ENCODE data around the gene ADA. TPM values are rescaled to one million over a fixed set of nuclear protein-coding genes. Genes with fewer than 3 reads are reported as not detected.

ADA gene
- total and polyA plus RNA-seq, 2 of the 13 experiments (the other 11 are each of a cell fraction or from before 2014, with no cell fraction given) = 2.5 to 11.3 TPM

DNA sequence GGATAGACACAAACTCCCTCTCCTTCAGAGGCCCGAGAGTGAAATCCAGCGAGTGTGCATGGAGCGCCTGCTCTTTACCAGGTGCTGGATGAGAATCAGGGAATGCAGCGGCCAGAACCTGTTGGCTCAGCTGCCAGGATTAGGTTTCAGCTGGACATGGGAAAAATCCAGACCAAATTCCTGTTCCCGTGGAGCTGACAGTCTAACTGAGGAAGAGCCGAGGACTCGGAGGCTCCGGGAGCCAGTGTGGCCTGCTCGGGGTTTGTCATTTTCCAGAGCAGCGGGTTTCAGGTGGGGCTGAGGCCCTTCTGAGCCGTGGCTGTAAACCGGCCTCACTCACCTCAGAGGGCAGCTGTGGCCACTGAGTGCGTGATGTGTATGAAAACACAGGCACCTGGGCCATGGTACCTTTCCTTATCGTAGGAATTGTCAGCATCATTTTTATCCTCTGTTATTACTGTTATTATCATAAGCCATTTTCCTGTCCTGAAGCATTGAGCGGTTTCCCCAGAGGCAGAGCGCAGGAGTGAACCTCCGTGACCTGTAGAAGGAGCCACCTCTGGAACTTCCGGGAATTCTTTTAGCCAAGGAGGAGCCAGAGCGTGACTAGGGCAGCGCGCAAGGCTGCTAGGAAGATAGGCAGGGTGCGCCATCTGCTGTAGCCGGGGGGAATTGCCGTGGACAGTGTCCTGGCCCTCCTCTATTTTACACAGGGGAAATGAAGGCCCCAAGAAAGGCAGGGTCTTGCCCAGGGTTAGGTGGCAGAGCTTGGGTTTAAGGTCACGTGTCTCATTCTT, 41.8 kb downstream of the ADA start (continued):
- peak; percentile 61; the same call in 1 of the 2 replicates for TF ChIP-seq REPIN1 (CRISPR knock-in tag; IDR thresholded peaks at IDR 0.05; ENCODE audit: borderline replicate concordance, low read depth)
- TF ChIP-seq, protein P1, sequence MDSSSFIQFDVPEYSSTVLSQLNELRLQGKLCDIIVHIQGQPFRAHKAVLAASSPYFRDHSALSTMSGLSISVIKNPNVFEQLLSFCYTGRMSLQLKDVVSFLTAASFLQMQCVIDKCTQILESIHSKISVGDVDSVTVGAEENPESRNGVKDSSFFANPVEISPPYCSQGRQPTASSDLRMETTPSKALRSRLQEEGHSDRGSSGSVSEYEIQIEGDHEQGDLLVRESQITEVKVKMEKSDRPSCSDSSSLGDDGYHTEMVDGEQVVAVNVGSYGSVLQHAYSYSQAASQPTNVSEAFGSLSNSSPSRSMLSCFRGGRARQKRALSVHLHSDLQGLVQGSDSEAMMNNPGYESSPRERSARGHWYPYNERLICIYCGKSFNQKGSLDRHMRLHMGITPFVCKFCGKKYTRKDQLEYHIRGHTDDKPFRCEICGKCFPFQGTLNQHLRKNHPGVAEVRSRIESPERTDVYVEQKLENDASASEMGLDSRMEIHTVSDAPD (CRISPR knock-in tag; IDR thresholded peaks at IDR 0.05) = no peak
- no peak for TF ChIP-seq NR1H2 (CRISPR knock-in tag; IDR thresholded peaks at IDR 0.05; ENCODE audit: borderline replicate concordance, low read depth)
- TF ChIP-seq, protein P2, sequence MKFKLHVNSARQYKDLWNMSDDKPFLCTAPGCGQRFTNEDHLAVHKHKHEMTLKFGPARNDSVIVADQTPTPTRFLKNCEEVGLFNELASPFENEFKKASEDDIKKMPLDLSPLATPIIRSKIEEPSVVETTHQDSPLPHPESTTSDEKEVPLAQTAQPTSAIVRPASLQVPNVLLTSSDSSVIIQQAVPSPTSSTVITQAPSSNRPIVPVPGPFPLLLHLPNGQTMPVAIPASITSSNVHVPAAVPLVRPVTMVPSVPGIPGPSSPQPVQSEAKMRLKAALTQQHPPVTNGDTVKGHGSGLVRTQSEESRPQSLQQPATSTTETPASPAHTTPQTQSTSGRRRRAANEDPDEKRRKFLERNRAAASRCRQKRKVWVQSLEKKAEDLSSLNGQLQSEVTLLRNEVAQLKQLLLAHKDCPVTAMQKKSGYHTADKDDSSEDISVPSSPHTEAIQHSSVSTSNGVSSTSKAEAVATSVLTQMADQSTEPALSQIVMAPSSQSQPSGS (CRISPR knock-in tag; IDR thresholded peaks at IDR 0.05) = peak; percentile 60; the same call in 1 of the 2 replicates
- no peak for TF ChIP-seq MLLT10 (CRISPR knock-in tag; IDR thresholded peaks at IDR 0.05)
- no peak; the same call in 1 of the 2 replicates for TF ChIP-seq ZBED4 (CRISPR knock-in tag; IDR thresholded peaks at IDR 0.05; ENCODE audit: borderline replicate concordance)
- no peak for TF ChIP-seq XBP1 (CRISPR knock-in tag; IDR thresholded peaks at IDR 0.05)
- TF ChIP-seq KDM4B (CRISPR knock-in tag; IDR thresholded peaks at IDR 0.05) = peak; percentile 94
- peak; percentile 19; the same call in 1 of the 2 replicates for TF ChIP-seq PRDM10 (CRISPR knock-in tag; IDR thresholded peaks at IDR 0.05; ENCODE audit: low read depth)
- TF ChIP-seq ZNF605 (CRISPR knock-in tag; IDR thresholded peaks at IDR 0.05) = peak; percentile 74; the same call in 1 of the 2 replicates
- no peak for TF ChIP-seq ZNF652 (CRISPR knock-in tag; IDR thresholded peaks at IDR 0.05; ENCODE audit: borderline replicate concordance, low read depth)
- no peak for TF ChIP-seq ZNF562 (CRISPR knock-in tag; IDR thresholded peaks at IDR 0.05; ENCODE audit: borderline replicate concordance)
- TF ChIP-seq TBL1XR1 (IDR thresholded peaks at IDR 0.05; ENCODE audit: borderline replicate concordance, low read length, partially characterized antibody) = peak; percentile 23
- TF ChIP-seq, protein P3, sequence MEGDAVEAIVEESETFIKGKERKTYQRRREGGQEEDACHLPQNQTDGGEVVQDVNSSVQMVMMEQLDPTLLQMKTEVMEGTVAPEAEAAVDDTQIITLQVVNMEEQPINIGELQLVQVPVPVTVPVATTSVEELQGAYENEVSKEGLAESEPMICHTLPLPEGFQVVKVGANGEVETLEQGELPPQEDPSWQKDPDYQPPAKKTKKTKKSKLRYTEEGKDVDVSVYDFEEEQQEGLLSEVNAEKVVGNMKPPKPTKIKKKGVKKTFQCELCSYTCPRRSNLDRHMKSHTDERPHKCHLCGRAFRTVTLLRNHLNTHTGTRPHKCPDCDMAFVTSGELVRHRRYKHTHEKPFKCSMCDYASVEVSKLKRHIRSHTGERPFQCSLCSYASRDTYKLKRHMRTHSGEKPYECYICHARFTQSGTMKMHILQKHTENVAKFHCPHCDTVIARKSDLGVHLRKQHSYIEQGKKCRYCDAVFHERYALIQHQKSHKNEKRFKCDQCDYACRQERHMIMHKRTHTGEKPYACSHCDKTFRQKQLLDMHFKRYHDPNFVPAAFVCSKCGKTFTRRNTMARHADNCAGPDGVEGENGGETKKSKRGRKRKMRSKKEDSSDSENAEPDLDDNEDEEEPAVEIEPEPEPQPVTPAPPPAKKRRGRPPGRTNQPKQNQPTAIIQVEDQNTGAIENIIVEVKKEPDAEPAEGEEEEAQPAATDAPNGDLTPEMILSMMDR (CRISPR knock-in tag; IDR thresholded peaks at IDR 0.05) = peak; percentile 100
- peak; percentile 90 for TF ChIP-seq ZNF331 (CRISPR knock-in tag; IDR thresholded peaks at IDR 0.05)
- no peak for TF ChIP-seq ZNF552 (CRISPR knock-in tag; IDR thresholded peaks at IDR 0.05; ENCODE audit: borderline replicate concordance)

Data from HepG2 (cell line).